ENCODE data around the gene IVNS1ABP. TPM values are rescaled to one million over a fixed set of nuclear protein-coding genes. Genes with fewer than 3 reads are reported as not detected.

The IVNS1ABP gene
- total RNA-seq, 1 donor from 2014 or later = 51.1 TPM

DNA sequence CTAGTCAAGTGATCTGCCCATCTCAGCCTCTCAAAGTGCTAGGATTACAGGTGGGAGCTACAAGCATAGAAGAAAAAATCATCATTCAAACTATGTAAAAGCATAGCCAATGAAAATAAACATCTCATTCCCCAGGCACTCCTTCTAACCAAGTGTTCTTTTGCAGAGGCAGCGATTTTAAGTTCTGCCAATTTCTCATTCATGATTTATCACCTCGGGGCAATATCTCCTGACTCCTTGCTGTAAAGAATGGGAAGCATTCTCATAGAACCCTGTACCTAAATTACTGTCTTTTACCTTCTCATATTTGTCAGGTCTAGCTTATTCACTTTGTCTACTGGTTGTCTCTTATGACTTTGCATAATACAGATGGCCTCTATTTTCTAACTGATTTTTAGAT lies 32.5 kb upstream of the IVNS1ABP start:
- no peaks in the 10 kb centered on the region for H3K9me3 ChIP-seq (ENCODE audit: control insufficient read depth in 3 of 3, low read length in 3 of 3)
- no peak overlapping the region for H3K9ac ChIP-seq (ENCODE audit: low read depth in 1 of 3, low read length in 3 of 3)
- no peak overlapping the region for H3K27ac ChIP-seq (ENCODE audit: low read depth, low read length)
- no peaks in the 10 kb centered on the region for H3K27me3 ChIP-seq (ENCODE audit: control insufficient read depth in 3 of 3, insufficient read depth in 3 of 3, low read length in 3 of 3)
- H3K36me3 ChIP-seq (ENCODE audit: control insufficient read depth in 3 of 3, insufficient read depth in 3 of 3, low read length in 3 of 3) = no peaks in the 10 kb centered on the region
- H3K4me1 ChIP-seq (ENCODE audit: control insufficient read depth in 3 of 3, insufficient read depth in 3 of 3, low read length in 3 of 3) = no peaks in the 10 kb centered on the region
- no peak overlapping the region for H3K4me3 ChIP-seq (ENCODE audit: low read length in 3 of 3)

DNA sequence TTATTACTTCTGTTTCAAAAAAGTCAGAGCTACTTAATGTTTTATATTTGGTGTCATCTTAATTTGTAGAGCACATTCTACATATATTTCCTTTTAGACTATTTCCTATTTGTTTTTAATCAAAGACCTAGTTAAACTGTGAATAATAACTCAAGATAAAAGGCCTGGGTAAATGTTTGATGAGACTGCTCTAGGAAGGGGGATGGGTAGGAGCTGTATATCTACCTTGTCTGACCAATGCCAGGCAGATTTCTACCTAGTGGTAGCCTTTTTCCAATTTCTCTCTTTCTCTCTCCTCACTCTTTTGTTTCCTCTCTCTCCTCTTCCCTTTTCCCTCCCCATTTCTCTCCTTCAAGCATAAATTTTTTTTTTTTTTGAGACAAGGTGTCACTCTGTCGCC lies 31.9 kb upstream of the IVNS1ABP start:
- Histone ChIP-seq H3K9me3 (ENCODE audit: control insufficient read depth in 3 of 3, low read length in 3 of 3) (no peaks in the 10 kb centered on the region), H3K36me3 (ENCODE audit: control insufficient read depth in 3 of 3, insufficient read depth in 3 of 3, low read length in 3 of 3) (no peaks in the 10 kb centered on the region), H3K4me1 (ENCODE audit: control insufficient read depth in 3 of 3, insufficient read depth in 3 of 3, low read length in 3 of 3) (no peaks in the 10 kb centered on the region), H3K9ac (ENCODE audit: low read depth in 1 of 3, low read length in 3 of 3) (no peak overlapping the region), H3K27me3 (ENCODE audit: control insufficient read depth in 3 of 3, insufficient read depth in 3 of 3, low read length in 3 of 3) (no peaks in the 10 kb centered on the region), H3K4me3 (ENCODE audit: low read length in 3 of 3) (no peak overlapping the region), H3K27ac (ENCODE audit: low read depth, low read length) (no peak overlapping the region)

DNA sequence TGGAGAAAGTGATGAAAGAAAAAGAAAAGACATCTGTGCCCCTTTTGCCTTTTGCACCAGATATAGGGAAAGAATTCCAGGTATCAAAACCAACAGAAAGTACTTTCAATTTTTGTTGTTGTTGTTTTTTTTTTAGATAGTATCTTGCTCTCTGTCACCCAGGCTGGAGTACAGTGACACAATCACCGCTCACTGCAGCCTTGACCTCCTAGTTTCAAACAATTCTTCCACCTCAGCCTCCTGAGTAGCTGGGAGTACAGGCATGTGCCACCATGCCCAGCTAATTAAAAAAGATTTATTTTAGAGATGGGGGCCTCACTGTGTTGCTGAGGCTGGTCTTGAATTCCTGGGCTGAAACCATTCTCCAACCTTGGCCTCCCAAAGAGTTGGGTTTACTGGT lies 31.3 kb upstream of the IVNS1ABP start:
- no peaks in the 10 kb centered on the region for H3K4me1 ChIP-seq (ENCODE audit: control insufficient read depth in 3 of 3, insufficient read depth in 3 of 3, low read length in 3 of 3)
- H3K27me3 ChIP-seq (ENCODE audit: control insufficient read depth in 3 of 3, insufficient read depth in 3 of 3, low read length in 3 of 3) = no peaks in the 10 kb centered on the region
- H3K9ac ChIP-seq (ENCODE audit: low read depth in 1 of 3, low read length in 3 of 3) = no peak overlapping the region
- no peak overlapping the region for H3K27ac ChIP-seq (ENCODE audit: low read depth, low read length)
- no peaks in the 10 kb centered on the region for H3K36me3 ChIP-seq (ENCODE audit: control insufficient read depth in 3 of 3, insufficient read depth in 3 of 3, low read length in 3 of 3)
- no peak overlapping the region for H3K4me3 ChIP-seq (ENCODE audit: low read length in 3 of 3)
- no peaks in the 10 kb centered on the region for H3K9me3 ChIP-seq (ENCODE audit: control insufficient read depth in 3 of 3, low read length in 3 of 3)

DNA sequence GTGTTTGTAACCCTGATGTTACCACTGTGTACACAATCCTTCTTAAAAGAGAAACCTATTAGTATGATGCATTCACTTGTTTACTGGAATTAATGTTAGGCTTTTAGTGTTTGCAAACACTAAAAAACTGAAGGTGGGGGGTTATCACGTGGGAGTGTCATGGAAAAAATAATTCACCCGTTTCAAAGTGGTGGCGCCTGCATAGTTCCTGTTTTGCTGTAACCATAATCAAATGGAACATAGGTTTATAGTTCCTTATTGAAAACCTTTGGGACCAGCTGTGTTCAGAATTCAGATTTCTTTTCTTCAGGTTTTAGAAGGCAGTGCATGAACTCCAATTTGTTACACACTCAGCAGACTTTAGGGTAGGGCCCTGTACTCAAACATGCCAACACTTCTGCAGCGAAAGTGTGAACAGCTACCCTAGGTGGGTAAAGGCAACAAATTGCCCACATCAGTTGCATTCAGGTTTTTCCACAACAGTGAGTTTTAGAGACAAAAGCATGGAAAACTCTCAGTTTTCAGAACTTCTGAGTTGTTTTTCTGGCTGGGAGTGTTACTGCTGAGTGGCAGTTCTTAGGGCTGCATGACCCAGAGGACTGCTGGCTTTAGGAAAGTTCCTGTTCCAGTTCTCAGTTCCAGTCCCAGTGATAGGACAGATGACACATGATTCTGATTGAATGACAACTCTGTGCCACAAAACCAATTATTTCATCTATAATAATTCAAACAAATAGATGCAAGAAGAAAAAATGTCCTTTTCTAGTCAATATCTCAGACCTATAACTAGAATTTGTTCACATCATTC lies 29.1 kb upstream of the IVNS1ABP start:
- Histone ChIP-seq H3K36me3 (ENCODE audit: control insufficient read depth in 3 of 3, insufficient read depth in 3 of 3, low read length in 3 of 3) (no peaks in the 10 kb centered on the region), H3K4me1 (ENCODE audit: control insufficient read depth in 3 of 3, insufficient read depth in 3 of 3, low read length in 3 of 3) (no peaks in the 10 kb centered on the region), H3K4me3 (ENCODE audit: low read length in 3 of 3) (no peak overlapping the region), H3K27ac (ENCODE audit: low read depth, low read length) (peak overlapping the region; percentile 59), H3K9me3 (ENCODE audit: control insufficient read depth in 3 of 3, low read length in 3 of 3) (no peaks in the 10 kb centered on the region), H3K27me3 (ENCODE audit: control insufficient read depth in 3 of 3, insufficient read depth in 3 of 3, low read length in 3 of 3) (no peaks in the 10 kb centered on the region), H3K9ac (ENCODE audit: low read depth in 1 of 3, low read length in 3 of 3) (no peak overlapping the region)

DNA sequence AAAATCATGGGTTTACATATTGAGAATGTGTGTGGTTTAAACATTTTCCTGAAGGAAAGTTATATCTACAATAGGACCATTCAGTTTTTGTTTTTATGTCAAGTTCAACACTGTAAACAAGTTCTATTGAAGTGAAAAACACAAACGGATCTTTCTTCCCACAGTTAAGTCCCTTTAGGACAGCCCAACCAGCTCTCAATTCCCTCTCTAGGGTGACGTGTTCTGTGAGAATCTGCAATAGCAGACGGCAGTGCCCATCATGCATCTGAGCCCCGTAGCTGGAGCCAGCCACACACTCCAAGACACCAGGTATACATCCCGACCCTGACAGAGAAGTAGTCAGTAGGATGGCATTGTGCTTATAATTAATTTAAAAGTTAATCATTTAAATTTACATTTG lies 26.3 kb upstream of the IVNS1ABP start:
- no peak overlapping the region for H3K27ac ChIP-seq (ENCODE audit: low read depth, low read length)
- no peak overlapping the region for H3K4me3 ChIP-seq (ENCODE audit: low read length in 3 of 3)
- no peaks in the 10 kb centered on the region for H3K4me1 ChIP-seq (ENCODE audit: control insufficient read depth in 3 of 3, insufficient read depth in 3 of 3, low read length in 3 of 3)
- H3K36me3 ChIP-seq (ENCODE audit: control insufficient read depth in 3 of 3, insufficient read depth in 3 of 3, low read length in 3 of 3) = no peaks in the 10 kb centered on the region
- no peaks in the 10 kb centered on the region for H3K9me3 ChIP-seq (ENCODE audit: control insufficient read depth in 3 of 3, low read length in 3 of 3)
- no peaks in the 10 kb centered on the region for H3K27me3 ChIP-seq (ENCODE audit: control insufficient read depth in 3 of 3, insufficient read depth in 3 of 3, low read length in 3 of 3)
- H3K9ac ChIP-seq (ENCODE audit: low read depth in 1 of 3, low read length in 3 of 3) = no peak overlapping the region

DNA sequence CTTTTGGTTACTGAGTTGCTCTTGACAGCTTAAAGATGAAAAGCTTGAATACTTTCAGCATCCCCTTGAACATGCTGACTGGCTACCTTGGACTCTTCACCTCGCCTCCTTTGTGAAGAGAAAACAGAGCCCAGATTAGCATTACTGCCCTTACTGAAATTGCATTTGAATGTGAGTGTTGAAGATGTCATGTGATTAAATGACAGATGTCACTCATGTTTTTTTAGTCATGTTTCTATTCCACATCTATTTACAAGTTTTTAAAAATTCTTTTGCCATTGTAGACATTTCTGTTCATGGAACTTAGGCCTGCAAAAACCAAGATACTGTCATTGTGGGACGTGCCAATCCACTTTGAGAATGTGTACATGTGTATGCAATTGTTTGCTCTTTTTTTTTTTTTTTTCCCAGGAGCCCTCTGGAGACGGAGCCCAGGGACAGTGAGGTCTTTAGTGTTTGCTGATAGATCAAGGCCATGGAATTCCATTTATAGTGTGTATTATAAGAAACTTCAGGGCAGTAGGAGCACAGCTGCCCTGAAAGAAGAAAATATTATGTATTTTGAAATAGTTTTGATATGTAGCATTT lies 25.7 kb upstream of the IVNS1ABP start:
- Histone ChIP-seq H3K9ac (ENCODE audit: low read depth in 1 of 3, low read length in 3 of 3) (no peak overlapping the region), H3K27ac (ENCODE audit: low read depth, low read length) (no peak overlapping the region), H3K27me3 (ENCODE audit: control insufficient read depth in 3 of 3, insufficient read depth in 3 of 3, low read length in 3 of 3) (no peaks in the 10 kb centered on the region), H3K4me1 (ENCODE audit: control insufficient read depth in 3 of 3, insufficient read depth in 3 of 3, low read length in 3 of 3) (no peaks in the 10 kb centered on the region), H3K4me3 (ENCODE audit: low read length in 3 of 3) (no peak overlapping the region), H3K9me3 (ENCODE audit: control insufficient read depth in 3 of 3, low read length in 3 of 3) (no peaks in the 10 kb centered on the region), H3K36me3 (ENCODE audit: control insufficient read depth in 3 of 3, insufficient read depth in 3 of 3, low read length in 3 of 3) (no peaks in the 10 kb centered on the region)

DNA sequence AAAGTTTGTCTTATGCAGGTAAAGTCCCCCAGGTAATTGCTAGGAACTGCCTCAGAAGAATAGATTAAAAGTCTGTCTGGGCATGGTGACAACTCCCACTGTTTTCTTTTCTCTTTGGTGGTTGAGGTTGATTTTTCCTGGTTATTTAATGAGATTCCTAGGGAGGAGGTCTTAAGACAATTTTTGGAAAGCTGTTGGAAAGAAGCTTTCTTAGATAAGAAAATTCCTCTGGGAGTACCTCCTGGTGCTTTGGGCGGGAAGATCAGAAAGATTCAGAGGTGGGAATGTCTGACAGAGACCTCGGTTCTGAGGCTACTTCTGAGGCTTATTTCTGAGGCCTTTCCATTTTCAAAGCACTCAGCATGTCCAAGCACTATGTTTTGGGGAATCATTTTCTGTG lies 25.0 kb upstream of the IVNS1ABP start:
- no peaks in the 10 kb centered on the region for H3K36me3 ChIP-seq (ENCODE audit: control insufficient read depth in 3 of 3, insufficient read depth in 3 of 3, low read length in 3 of 3)
- H3K4me3 ChIP-seq (ENCODE audit: low read length in 3 of 3) = no peak overlapping the region
- no peaks in the 10 kb centered on the region for H3K4me1 ChIP-seq (ENCODE audit: control insufficient read depth in 3 of 3, insufficient read depth in 3 of 3, low read length in 3 of 3)
- H3K9me3 ChIP-seq (ENCODE audit: control insufficient read depth in 3 of 3, low read length in 3 of 3) = no peaks in the 10 kb centered on the region
- H3K27me3 ChIP-seq (ENCODE audit: control insufficient read depth in 3 of 3, insufficient read depth in 3 of 3, low read length in 3 of 3) = no peaks in the 10 kb centered on the region
- H3K9ac ChIP-seq (ENCODE audit: low read depth in 1 of 3, low read length in 3 of 3) = no peak overlapping the region
- H3K27ac ChIP-seq (ENCODE audit: low read depth, low read length) = no peak overlapping the region

DNA sequence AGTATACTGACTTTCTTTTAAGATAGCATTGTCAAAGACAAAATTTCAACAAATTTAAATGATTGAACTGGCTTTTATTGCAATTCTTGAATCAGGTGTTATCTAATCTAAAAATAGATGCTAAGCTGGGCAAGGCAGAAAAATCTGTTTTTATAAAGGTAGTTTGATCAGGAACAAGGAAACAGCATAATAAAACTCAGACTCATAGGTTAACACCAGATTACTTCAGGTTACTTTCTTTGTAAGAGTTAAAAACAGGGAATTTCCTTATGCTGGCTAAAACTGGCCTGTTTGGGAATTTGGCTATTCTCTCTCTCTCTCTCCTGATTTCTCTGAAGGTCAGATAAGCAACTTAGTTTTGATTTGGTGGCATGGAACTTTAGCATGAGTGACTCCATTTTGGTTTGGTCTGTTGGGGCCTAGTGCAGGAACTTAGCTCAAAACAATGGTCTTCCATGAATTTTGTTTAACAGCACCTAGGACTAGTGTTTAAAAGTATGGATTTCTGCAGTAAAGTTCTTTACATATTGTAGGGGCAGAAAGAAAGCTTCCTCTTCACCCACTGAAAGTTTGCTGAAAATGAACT lies 24.2 kb upstream of the IVNS1ABP start:
- Histone ChIP-seq H3K4me1 (ENCODE audit: control insufficient read depth in 3 of 3, insufficient read depth in 3 of 3, low read length in 3 of 3) (no peaks in the 10 kb centered on the region), H3K4me3 (ENCODE audit: low read length in 3 of 3) (no peak overlapping the region), H3K9me3 (ENCODE audit: control insufficient read depth in 3 of 3, low read length in 3 of 3) (no peaks in the 10 kb centered on the region), H3K9ac (ENCODE audit: low read depth in 1 of 3, low read length in 3 of 3) (no peak overlapping the region), H3K27ac (ENCODE audit: low read depth, low read length) (no peak overlapping the region), H3K36me3 (ENCODE audit: control insufficient read depth in 3 of 3, insufficient read depth in 3 of 3, low read length in 3 of 3) (no peaks in the 10 kb centered on the region), H3K27me3 (ENCODE audit: control insufficient read depth in 3 of 3, insufficient read depth in 3 of 3, low read length in 3 of 3) (no peaks in the 10 kb centered on the region)

DNA sequence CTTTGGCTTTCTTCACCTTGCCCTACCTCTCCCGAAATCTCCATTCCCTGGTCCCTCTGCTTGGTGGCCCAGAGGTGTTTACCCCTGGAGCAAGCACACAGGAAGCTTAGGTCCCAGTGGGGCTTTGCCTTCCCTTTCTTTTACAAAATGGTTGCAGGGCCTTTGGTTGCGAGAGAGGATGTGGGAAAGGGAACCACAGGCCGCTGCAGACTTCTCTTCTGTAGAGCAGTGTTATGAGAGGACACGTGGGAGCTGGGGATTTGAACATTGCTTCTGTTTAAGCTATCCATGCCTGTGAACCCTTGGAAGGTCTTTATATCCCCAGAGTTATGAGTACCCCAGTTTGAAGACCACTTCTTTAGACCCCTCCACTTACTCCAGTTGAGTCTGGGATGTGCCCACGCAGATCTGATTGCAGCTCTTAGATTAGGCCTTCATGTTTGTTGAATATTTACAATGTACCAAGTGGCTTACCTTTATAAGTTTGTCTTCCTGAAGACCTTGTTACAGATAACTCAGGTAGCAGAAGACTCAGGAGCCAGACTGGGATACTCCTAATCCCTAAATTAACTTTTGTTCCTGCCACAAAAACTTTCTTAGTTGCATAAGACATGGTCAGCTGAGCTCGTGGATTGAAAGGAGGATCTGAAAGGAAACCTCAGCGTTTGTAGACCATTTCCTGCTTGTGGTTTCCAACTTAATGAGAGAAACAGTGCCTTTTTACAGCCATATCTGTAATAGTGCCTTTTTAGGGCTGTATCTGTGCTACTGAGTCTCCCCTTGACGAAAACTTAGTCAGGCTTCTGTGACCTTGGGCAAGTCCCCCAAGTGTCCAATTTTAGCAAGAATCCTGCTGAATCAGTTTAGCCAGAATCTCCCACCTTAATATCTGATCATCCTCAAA lies 21.9 kb upstream of the IVNS1ABP start:
- Histone ChIP-seq H3K27ac (ENCODE audit: low read depth, low read length) (peak overlapping the region; percentile 54), H3K36me3 (ENCODE audit: control insufficient read depth in 3 of 3, insufficient read depth in 3 of 3, low read length in 3 of 3) (no peaks in the 10 kb centered on the region), H3K4me3 (ENCODE audit: low read length in 3 of 3) (no peak overlapping the region), H3K9ac (ENCODE audit: low read depth in 1 of 3, low read length in 3 of 3) (no peak overlapping the region), H3K27me3 (ENCODE audit: control insufficient read depth in 3 of 3, insufficient read depth in 3 of 3, low read length in 3 of 3) (no peaks in the 10 kb centered on the region), H3K4me1 (ENCODE audit: control insufficient read depth in 3 of 3, insufficient read depth in 3 of 3, low read length in 3 of 3) (no peaks in the 10 kb centered on the region), H3K9me3 (ENCODE audit: control insufficient read depth in 3 of 3, low read length in 3 of 3) (no peaks in the 10 kb centered on the region)
